Measurements from ENCODE around the gene KCTD7. TPM values are rescaled to one million over a fixed set of nuclear protein-coding genes. Genes with fewer than 3 reads are reported as not detected.

Gene KCTD7
- total RNA-seq: 5.8 and 15.2 TPM in 2 replicates

GRCh38 chr7:66628361-66629221 lies at the start of gene KCTD7:
Gene KCTD7, plus strand, starts transcription at chr7:66628881. Its CDS starts 184 bp downstream, at chr7:66629065.

Other genes with a start within 250 kb of the KCTD7 start
- gene RABGEF1, start 111.9 kb downstream of the KCTD7 start, total RNA-seq: 25.9 and 28.4 TPM in 2 replicates